Tibial artery (tissue), 4 donors: ENCODE measurements around the gene CTNNBIP1.

Experiments used
- DNase-seq, 2 donors: peaks; one replicate each; pipeline ENCODE4 v3.0.0-alpha.2; 2019
- H3K27ac ChIP-seq, 2 donors: fragments of 200-600 bp; sonication (generic) in 1 of 2; 1 replicate in 1 of 2; 2 replicates in 1 of 2; pipeline ENCODE4 v1.5.1; 2018 to 2019; ENCODE audit warnings: mild to moderate bottlenecking in 1 of 2
- H3K27me3 ChIP-seq, 2 donors: fragments of 200-600 bp; sonication (generic) in 1 of 2; one replicate each; pipeline versions ENCODE4 v1.5.1 to v1.6.0; 2016 to 2019
- H3K36me3 ChIP-seq, 3 donors: fragments of 200-600 bp; sonication (generic) in 2 of 3; one replicate each; pipeline ENCODE4 v1.5.1; 2016 to 2019; ENCODE audit warnings: mild to moderate bottlenecking in 2 of 3
- H3K4me1 ChIP-seq, 4 donors: fragments of 200-600 bp; sonication (generic) in 2 of 4; 1 replicate in 3 of 4; 2 replicates in 1 of 4; pipeline ENCODE4 v1.5.1; 2016 to 2019
- H3K4me3 ChIP-seq, 2 donors: fragments of 200-600 bp; sonication (generic) in 1 of 2; 1 replicate in 1 of 2; 2 replicates in 1 of 2; pipeline ENCODE4 v1.5.1; 2018 to 2019; ENCODE audit warnings: mild to moderate bottlenecking in 2 of 2
- H3K9me3 ChIP-seq, 3 donors: fragments of 200-600 bp; sonication (generic) in 1 of 3; one replicate each; pipeline ENCODE4 v1.5.1; 2016 to 2019
- CTCF ChIP-seq, 2 experiments: fragments of 200-600 bp in 1 of 2; fragments of 450-650 bp in 1 of 2; IDR thresholded peaks; one replicate each; pipeline ENCODE4 v1.5.1; 2017 to 2019; ENCODE audit warnings: antibody characterized with exemption in 2 of 2, mild to moderate bottlenecking in 1 of 2, moderate library complexity in 1 of 2
- intact Hi-C: fragments of 100-400 bp; cut with DNase I; formaldehyde crosslinking; loops from one replicate; pipeline ENCODE4 v1.15.0; 2023; ENCODE audit warnings: low total_unique reads

The CTNNBIP1 gene

GRCh38 chr1:9838946-9839345, 71.1 kb downstream of the CTNNBIP1 start:
- peaks cover 0 to 33% (median 9%) of the 10 kb centered on the region in 4 donors for H3K4me1 ChIP-seq
- H3K4me3 ChIP-seq: no peak overlapping the region
- no peak overlapping the region for H3K27ac ChIP-seq
- no peaks in the 10 kb centered on the region for H3K9me3 ChIP-seq
- peaks cover 0 to 4% of the 10 kb centered on the region in 2 donors for H3K27me3 ChIP-seq
- no peak for TF ChIP-seq CTCF (IDR thresholded peaks at IDR 0.05)
- intact Hi-C loops: no loop called here
- peak in 1 of 2 donors; percentile 51 for DNase-seq
- no peaks in the 10 kb centered on the region for H3K36me3 ChIP-seq

GRCh38 chr1:9836632-9836960, 73.5 kb downstream of the CTNNBIP1 start:
- no peak overlapping the region for H3K27ac ChIP-seq

DNA sequence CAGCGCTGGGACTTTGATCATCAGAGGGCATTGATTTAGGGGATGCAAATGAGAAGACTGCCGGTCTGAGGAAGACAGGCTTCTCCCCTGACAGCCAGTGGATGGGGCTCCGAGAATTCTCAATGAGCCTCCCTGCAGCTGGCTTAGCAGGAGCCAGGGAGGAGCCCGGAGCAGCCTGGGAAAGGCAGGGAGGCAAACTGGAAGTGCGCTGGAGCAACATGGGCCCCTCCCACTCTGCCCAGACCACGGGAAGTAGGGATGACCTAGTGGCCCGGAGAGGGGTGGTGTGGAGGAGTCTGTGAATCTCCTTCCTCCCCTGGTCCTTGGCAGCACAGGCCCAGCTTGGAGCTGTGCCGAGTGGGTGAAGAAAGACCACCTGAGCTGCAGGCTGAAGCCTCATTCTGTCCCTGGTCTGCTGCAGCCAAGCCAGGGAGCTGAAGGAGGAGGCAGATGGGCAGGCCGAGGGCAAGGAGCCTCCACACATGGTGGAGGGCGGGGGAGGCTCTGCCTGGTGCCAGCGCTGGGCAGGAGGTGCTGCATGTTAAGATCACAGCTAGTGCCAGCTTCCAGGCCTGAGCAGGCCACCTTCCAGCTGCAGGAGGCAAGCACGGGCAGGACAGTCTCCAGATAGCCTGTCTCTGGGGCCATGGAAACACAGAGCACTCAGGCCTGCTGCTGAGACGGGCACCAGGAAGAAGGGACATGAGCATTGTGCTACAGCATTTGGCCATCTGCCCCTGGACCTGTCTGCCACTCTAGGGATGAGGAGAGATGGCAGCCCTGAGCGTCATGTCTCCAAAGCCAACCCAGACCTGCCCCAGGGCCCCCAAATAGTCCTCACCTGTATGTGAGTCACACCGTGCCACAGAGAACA, 74.1 kb downstream of the CTNNBIP1 start:
- no peak for TF ChIP-seq CTCF (IDR thresholded peaks at IDR 0.05)
- no peak overlapping the region for H3K27ac ChIP-seq
- no peaks in the 10 kb centered on the region for H3K27me3 ChIP-seq
- H3K4me1 ChIP-seq: peaks cover 0 to 12% (median 0%) of the 10 kb centered on the region in 4 donors
- intact Hi-C loops: no loop called here
- no peaks in the 10 kb centered on the region for H3K36me3 ChIP-seq
- no peak overlapping the region for H3K4me3 ChIP-seq
- H3K9me3 ChIP-seq: no peaks in the 10 kb centered on the region
- DNase-seq: peak in 1 of 2 donors; percentile 60

More at GRCh38 chr1:9836632-9836960, 73.5 kb downstream of the CTNNBIP1 start:
- Histone ChIP-seq H3K4me3 (no peak overlapping the region), H3K27me3 (peaks cover 0 to 4% of the 10 kb centered on the region in 2 donors), H3K36me3 (no peaks in the 10 kb centered on the region), H3K9me3 (no peaks in the 10 kb centered on the region), H3K4me1 (peaks cover 0 to 12% (median 0%) of the 10 kb centered on the region in 4 donors)
- DNase-seq: peak in 1 of 2 donors; percentile 39
- intact Hi-C loops: no loop called here
- TF ChIP-seq CTCF (IDR thresholded peaks at IDR 0.05): no peak

DNA sequence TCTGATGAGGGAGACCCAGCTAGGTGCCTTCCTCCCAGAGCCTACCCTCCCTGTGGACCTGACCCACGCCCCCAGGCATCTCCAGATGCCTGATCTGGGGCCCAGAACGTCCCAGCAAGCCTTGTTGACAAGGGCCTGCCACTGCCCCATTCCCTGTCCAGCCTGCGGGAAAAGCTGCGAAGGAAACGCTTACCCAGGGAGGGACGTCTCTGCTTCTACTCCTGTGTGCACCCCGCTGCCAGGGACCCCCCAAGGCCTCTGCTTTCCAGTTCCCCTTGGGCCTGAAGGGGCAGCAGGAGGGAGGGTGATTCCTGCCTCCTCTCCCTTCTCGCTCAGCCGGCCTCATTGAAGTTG, 74.7 kb downstream of the CTNNBIP1 start:
- Histone ChIP-seq H3K4me3 (no peak overlapping the region), H3K27ac (no peak overlapping the region), H3K4me1 (peaks cover 0 to 12% (median 0%) of the 10 kb centered on the region in 4 donors), H3K27me3 (no peaks in the 10 kb centered on the region), H3K9me3 (no peaks in the 10 kb centered on the region), H3K36me3 (no peaks in the 10 kb centered on the region)
- intact Hi-C loops: no loop called here
- DNase-seq: no peak
- TF ChIP-seq CTCF (IDR thresholded peaks at IDR 0.05): no peak

- no peak overlapping the region for H3K4me3 ChIP-seq
- no peak for TF ChIP-seq CTCF (IDR thresholded peaks at IDR 0.05)
- no peak overlapping the region for H3K27ac ChIP-seq
- H3K27me3 ChIP-seq: no peaks in the 10 kb centered on the region
- peaks cover 0 to 12% (median 0%) of the 10 kb centered on the region in 4 donors for H3K4me1 ChIP-seq
- H3K9me3 ChIP-seq: no peaks in the 10 kb centered on the region
- intact Hi-C loops: no loop called here
- DNase-seq: peak in 1 of 2 donors; percentile 16
- H3K36me3 ChIP-seq: no peaks in the 10 kb centered on the region
Measured at GRCh38 chr1:9833632-9834031, 76.4 kb downstream of the CTNNBIP1 start.
